Activated naive CD8-positive, alpha-beta T cell treated with anti-CD3 and anti-CD28 coated beads, Interleukin-2, amount 10 ng/mL, durations not matched to agents 7 days and 5 days (primary cell): ENCODE measurements around the gene TAF3. TPM values are rescaled to one million over a fixed set of nuclear protein-coding genes. Genes with fewer than 3 reads are reported as not detected.

Experiments
- ATAC-seq: fragments of 150-1000 bp; cut with Tn5 transposase; one replicate; pipeline ENCODE4 v1.10.0; 2021; ENCODE audit warnings: low read depth, moderate library complexity
- POLR2A ChIA-PET: fragments of 350-600 bp; sonication (Branson Sonifier 250); formaldehyde crosslinking; loops from one replicate; lab custom pipeline; 2021; ENCODE audit warnings: antibody characterized with exemption; lab: Charles Lee
- DNase-seq: peaks from one replicate; pipeline ENCODE4 v3.0.0; 2021
- H3K27ac Mint-ChIP-seq: one replicate; pipeline ENCODE4 v1.8.0; 2022; ENCODE audit warnings: mild to moderate bottlenecking, mixed read lengths
- H3K27me3 Mint-ChIP-seq: one replicate; pipeline ENCODE4 v1.8.0; 2022; ENCODE audit warnings: mild to moderate bottlenecking, moderate library complexity, mixed read lengths
- H3K36me3 Mint-ChIP-seq: one replicate; pipeline ENCODE4 v1.8.0; 2021; ENCODE audit warnings: mild to moderate bottlenecking, mixed read lengths
- H3K4me1 Mint-ChIP-seq: one replicate; pipeline ENCODE4 v1.8.0; 2021; ENCODE audit warnings: mixed read lengths
- H3K4me3 Mint-ChIP-seq: one replicate; pipeline ENCODE4 v1.8.0; 2022; ENCODE audit warnings: mild to moderate bottlenecking, moderate library complexity, mixed read lengths
- H3K9me3 Mint-ChIP-seq: one replicate; pipeline ENCODE4 v1.8.0; 2021; ENCODE audit warnings: mixed read lengths
- total RNA-seq, 2 experiments: library from RNA; stranded (reverse); gene quantifications; one replicate each; pipeline ENCODE4 v1.2.3, GENCODE V29; 2021

The TAF3 gene
- total RNA-seq, 2 experiments from 2014 or later: 16.2 to 16.8 TPM

- H3K36me3 Mint-ChIP-seq: peaks cover 2% of the 10 kb centered on the region
- H3K27ac Mint-ChIP-seq: no peak overlapping the region
- POLR2A ChIA-PET: no interaction called here
- H3K9me3 Mint-ChIP-seq: peaks cover 2% of the 10 kb centered on the region
- H3K27me3 Mint-ChIP-seq: peaks cover 2% of the 10 kb centered on the region
- DNase-seq: no peak
- no peak for ATAC-seq
- H3K4me3 Mint-ChIP-seq: no peak overlapping the region
- peaks cover 3% of the 10 kb centered on the region for H3K4me1 Mint-ChIP-seq
Observed at GRCh38 chr10:7955446-7955845, 137.1 kb downstream of the TAF3 start.

DNA sequence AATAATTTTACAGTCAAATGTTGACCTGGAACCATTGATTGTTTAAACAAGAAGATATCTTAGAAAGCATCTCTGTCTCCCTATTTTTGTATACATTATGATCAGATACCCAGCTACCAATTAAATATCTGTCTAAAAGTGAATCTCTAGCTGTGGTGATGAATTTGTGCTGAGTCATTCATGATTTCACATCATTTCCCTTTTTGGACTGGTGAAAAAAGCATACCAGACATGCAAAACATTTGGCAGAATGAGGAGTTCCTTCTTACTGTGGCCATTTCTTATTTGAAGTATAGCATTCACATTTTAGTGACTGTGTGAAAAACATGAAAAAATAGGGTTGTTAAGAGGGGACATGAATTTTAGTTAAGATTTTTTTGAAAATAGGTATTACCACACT lies 138.2 kb downstream of the TAF3 start:
- POLR2A ChIA-PET: no interaction called here
- Mint-ChIP-seq H3K4me1 (peaks cover 3% of the 10 kb centered on the region), H3K36me3 (no peaks in the 10 kb centered on the region), H3K27me3 (peaks cover 2% of the 10 kb centered on the region), H3K4me3 (no peak overlapping the region), H3K27ac (no peak overlapping the region), H3K9me3 (no peaks in the 10 kb centered on the region)
- ATAC-seq (no peak), DNase-seq (no peak)

DNA sequence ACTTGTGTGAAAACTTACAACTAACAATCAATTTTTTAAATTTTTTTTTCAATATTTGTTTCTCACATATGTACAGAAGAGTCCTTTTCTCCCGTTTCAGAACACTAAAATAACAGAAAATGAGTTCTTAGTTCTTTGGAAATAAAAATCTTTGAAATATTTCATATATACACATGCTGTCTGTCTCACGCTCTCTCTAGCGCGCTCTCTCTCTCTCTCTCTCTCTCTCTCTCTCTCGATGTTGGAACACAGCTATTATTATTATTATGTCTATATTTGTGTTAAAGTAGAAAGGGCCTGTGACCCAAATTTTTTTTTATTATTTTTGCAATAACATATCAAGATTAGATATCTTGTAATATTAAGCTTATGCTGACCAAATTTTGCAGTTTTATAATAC lies 139.3 kb downstream of the TAF3 start:
- H3K27ac Mint-ChIP-seq: no peak overlapping the region
- peaks cover 2% of the 10 kb centered on the region for H3K27me3 Mint-ChIP-seq
- H3K9me3 Mint-ChIP-seq: no peaks in the 10 kb centered on the region
- no peak for DNase-seq
- no peak overlapping the region for H3K4me3 Mint-ChIP-seq
- ATAC-seq: no peak
- peaks cover 3% of the 10 kb centered on the region for H3K4me1 Mint-ChIP-seq
- no peaks in the 10 kb centered on the region for H3K36me3 Mint-ChIP-seq
- POLR2A ChIA-PET: no interaction called here

- Mint-ChIP-seq H3K27ac (no peak overlapping the region), H3K4me1 (peaks cover 3% of the 10 kb centered on the region), H3K36me3 (peaks cover 2% of the 10 kb centered on the region), H3K4me3 (no peak overlapping the region), H3K9me3 (no peaks in the 10 kb centered on the region), H3K27me3 (peaks cover 2% of the 10 kb centered on the region)
- ATAC-seq (no peak), DNase-seq (no peak)
- POLR2A ChIA-PET: no interaction called here
Observed at GRCh38 chr10:7958442-7958841, 140.1 kb downstream of the TAF3 start.

GRCh38 chr10:7960108-7960507 lies 141.8 kb downstream of the TAF3 start:
- DNase-seq (no peak), ATAC-seq (no peak)
- no peaks in the 10 kb centered on the region for H3K27me3 Mint-ChIP-seq
- H3K4me1 Mint-ChIP-seq: peaks cover 4% of the 10 kb centered on the region
- no peak overlapping the region for H3K4me3 Mint-ChIP-seq
- peaks cover 17% of the 10 kb centered on the region for H3K36me3 Mint-ChIP-seq
- no peaks in the 10 kb centered on the region for H3K9me3 Mint-ChIP-seq
- POLR2A ChIA-PET: no interaction called here
- no peak overlapping the region for H3K27ac Mint-ChIP-seq

GRCh38 chr10:7962592-7962991 lies 144.3 kb downstream of the TAF3 start:
- H3K36me3 Mint-ChIP-seq: peaks cover 23% of the 10 kb centered on the region
- no peak overlapping the region for H3K27ac Mint-ChIP-seq
- no peak for ATAC-seq
- POLR2A ChIA-PET: no interaction called here
- H3K4me1 Mint-ChIP-seq: peaks cover 1% of the 10 kb centered on the region
- no peak for DNase-seq
- H3K4me3 Mint-ChIP-seq: no peak overlapping the region
- no peaks in the 10 kb centered on the region for H3K9me3 Mint-ChIP-seq
- H3K27me3 Mint-ChIP-seq: no peaks in the 10 kb centered on the region

- H3K27ac Mint-ChIP-seq: no peak overlapping the region
- POLR2A ChIA-PET: no interaction called here
- peaks cover 1% of the 10 kb centered on the region for H3K4me1 Mint-ChIP-seq
- DNase-seq (no peak), ATAC-seq (no peak)
- H3K4me3 Mint-ChIP-seq: no peak overlapping the region
- H3K27me3 Mint-ChIP-seq: no peaks in the 10 kb centered on the region
- H3K9me3 Mint-ChIP-seq: no peaks in the 10 kb centered on the region
- H3K36me3 Mint-ChIP-seq: peaks cover 31% of the 10 kb centered on the region
Observed at GRCh38 chr10:7965457-7965856, 147.2 kb downstream of the TAF3 start.

DNA sequence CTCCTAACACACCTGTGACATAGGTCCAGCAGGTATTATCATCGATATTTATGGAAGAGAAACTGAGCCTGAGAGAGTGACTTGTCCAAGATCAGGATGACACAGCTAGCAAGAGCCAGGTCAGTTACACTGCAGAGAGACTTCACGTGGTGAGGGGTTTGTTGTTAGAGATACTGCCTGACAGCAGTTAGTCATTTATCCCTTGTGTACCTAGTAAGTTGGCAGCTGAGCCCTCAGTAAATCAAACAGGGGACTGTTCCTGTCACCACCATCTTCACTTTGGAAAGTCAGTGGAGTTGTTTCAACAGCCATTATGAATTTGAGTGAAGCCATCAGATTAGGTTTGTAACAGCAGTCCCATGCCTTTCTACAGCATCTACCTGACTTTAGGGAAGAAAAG lies 148.7 kb downstream of the TAF3 start:
- H3K27ac Mint-ChIP-seq: no peak overlapping the region
- ATAC-seq: no peak
- POLR2A ChIA-PET: no interaction called here

DNA sequence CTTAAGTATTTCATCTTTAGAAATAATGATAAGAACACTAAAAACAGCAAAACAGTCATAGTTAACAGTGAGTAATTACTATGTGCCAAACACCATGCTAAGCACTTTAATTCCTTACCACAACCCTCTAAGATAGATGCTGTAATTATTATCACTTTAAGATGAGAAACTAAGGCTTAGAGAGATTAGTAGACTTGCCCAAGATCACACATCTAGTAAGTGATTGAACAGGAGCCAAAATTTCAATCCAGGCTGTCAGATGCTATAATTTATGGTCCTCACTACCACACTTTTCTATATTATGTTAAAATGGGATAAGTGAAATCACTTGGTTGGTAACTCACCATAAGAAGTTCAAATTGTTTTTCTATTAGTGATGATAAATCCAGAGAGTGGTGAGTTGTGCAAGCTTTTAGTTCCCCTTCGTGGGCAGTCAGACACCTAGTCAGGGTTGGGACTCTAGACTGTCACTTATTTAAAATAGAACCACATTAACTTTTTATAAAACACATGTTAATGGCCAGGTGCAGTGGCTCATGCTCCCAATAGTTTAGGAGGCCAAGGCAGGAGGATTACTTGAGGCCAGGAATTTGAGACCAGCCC lies 150.3 kb downstream of the TAF3 start:
- peaks cover 1% of the 10 kb centered on the region for H3K4me1 Mint-ChIP-seq
- no peak overlapping the region for H3K4me3 Mint-ChIP-seq
- ATAC-seq (no peak), DNase-seq (no peak)
- H3K36me3 Mint-ChIP-seq: peaks cover 30% of the 10 kb centered on the region
- H3K9me3 Mint-ChIP-seq: no peaks in the 10 kb centered on the region
- POLR2A ChIA-PET: no interaction called here
- H3K27me3 Mint-ChIP-seq: no peaks in the 10 kb centered on the region
- no peak overlapping the region for H3K27ac Mint-ChIP-seq

More for the DNA sequence above, 148.7 kb downstream of the TAF3 start:
- no peaks in the 10 kb centered on the region for H3K27me3 Mint-ChIP-seq
- no peak for DNase-seq
- H3K36me3 Mint-ChIP-seq: peaks cover 31% of the 10 kb centered on the region
- no peaks in the 10 kb centered on the region for H3K9me3 Mint-ChIP-seq
- peaks cover 1% of the 10 kb centered on the region for H3K4me1 Mint-ChIP-seq
- no peak overlapping the region for H3K4me3 Mint-ChIP-seq

- H3K36me3 Mint-ChIP-seq: peaks cover 21% of the 10 kb centered on the region
- H3K9me3 Mint-ChIP-seq: no peaks in the 10 kb centered on the region
- peaks cover 1% of the 10 kb centered on the region for H3K4me1 Mint-ChIP-seq
- no peak for DNase-seq
- POLR2A ChIA-PET: no interaction called here
- no peak for ATAC-seq
- no peaks in the 10 kb centered on the region for H3K27me3 Mint-ChIP-seq
- H3K27ac Mint-ChIP-seq: no peak overlapping the region
- H3K4me3 Mint-ChIP-seq: no peak overlapping the region
Observed at GRCh38 chr10:7969623-7970022, 151.3 kb downstream of the TAF3 start.

DNA sequence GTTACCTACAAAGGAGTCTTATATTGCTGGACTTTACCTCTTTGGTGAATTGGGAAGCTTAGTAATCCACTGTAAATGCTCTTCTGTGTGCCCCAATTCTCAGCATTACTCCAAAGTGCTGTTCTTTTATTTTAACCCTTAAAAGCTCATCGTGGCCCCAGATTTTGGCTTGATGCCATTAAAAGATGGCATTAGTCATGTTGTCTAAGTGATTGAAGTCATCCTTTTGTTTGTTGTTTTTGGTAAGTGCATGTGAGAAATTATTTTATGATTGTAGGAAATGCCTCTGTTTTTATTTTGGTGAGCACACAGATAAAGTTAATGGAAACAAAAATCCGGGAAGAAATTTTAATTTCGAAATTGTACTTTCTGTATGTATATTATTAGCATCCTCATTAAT lies 153.6 kb downstream of the TAF3 start:
- no peaks in the 10 kb centered on the region for H3K4me1 Mint-ChIP-seq
- no peak overlapping the region for H3K4me3 Mint-ChIP-seq
- H3K36me3 Mint-ChIP-seq: peaks cover 13% of the 10 kb centered on the region
- no peak for DNase-seq
- POLR2A ChIA-PET: no interaction called here
- no peaks in the 10 kb centered on the region for H3K27me3 Mint-ChIP-seq
- no peak for ATAC-seq
- no peak overlapping the region for H3K27ac Mint-ChIP-seq
- no peaks in the 10 kb centered on the region for H3K9me3 Mint-ChIP-seq

DNA sequence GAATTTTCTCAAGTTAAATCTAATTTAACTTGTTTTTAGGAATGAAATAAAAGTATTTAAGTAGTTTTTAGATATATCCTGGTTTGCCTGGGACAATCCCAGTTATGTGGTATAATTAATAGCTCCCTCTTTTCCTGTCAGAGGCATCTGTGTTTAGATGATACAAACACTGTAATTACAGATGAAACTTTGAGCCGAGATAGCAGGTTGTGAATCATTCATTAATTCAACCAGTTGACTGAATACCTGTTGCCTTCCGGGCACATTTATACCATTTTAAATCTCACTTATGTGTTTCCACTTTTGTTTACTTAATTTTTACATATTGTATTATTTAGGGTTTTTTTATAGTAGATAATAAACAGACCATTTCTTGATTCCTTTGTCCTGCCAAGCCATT lies 154.1 kb downstream of the TAF3 start:
- POLR2A ChIA-PET: no interaction called here
- H3K4me1 Mint-ChIP-seq: no peaks in the 10 kb centered on the region
- DNase-seq (no peak), ATAC-seq (no peak)
- no peaks in the 10 kb centered on the region for H3K27me3 Mint-ChIP-seq
- no peaks in the 10 kb centered on the region for H3K9me3 Mint-ChIP-seq
- no peak overlapping the region for H3K4me3 Mint-ChIP-seq
- no peak overlapping the region for H3K27ac Mint-ChIP-seq
- peaks cover 13% of the 10 kb centered on the region for H3K36me3 Mint-ChIP-seq

DNA sequence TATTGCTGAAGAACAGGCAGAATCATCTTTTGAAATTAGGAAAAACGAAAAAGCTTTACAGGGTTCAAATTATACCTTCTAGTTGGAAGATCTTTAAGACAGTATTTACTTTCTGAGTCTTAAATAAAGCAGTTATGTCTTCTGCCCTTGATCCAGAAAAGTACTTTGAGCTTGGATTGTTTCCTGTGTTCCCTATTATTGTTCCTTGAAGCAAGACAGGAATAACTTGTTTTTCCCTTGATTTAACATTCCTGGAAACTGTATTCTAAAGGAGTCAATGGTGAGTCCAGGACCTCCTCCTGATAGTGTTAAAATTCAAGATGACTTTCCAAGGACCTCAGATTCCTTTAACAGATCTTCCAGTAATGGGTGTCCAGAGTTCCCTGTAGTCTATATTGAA lies 161.9 kb downstream of the TAF3 start:
- DNase-seq: no peak
- Mint-ChIP-seq H3K4me3 (no peak overlapping the region), H3K36me3 (peaks cover 18% of the 10 kb centered on the region), H3K4me1 (no peaks in the 10 kb centered on the region), H3K9me3 (no peaks in the 10 kb centered on the region), H3K27ac (no peak overlapping the region), H3K27me3 (no peaks in the 10 kb centered on the region)
- ATAC-seq: no peak
- POLR2A ChIA-PET: interaction anchor here (0.6 kb wide), 1 partner anchor 8 kb away, joined by 3 read pairs; no protein-coding TSS in a partner anchor

- no peaks in the 10 kb centered on the region for H3K27me3 Mint-ChIP-seq
- H3K4me1 Mint-ChIP-seq: no peaks in the 10 kb centered on the region
- H3K27ac Mint-ChIP-seq: no peak overlapping the region
- DNase-seq (no peak), ATAC-seq (no peak)
- H3K9me3 Mint-ChIP-seq: no peaks in the 10 kb centered on the region
- peaks cover 20% of the 10 kb centered on the region for H3K36me3 Mint-ChIP-seq
- H3K4me3 Mint-ChIP-seq: no peak overlapping the region
- POLR2A ChIA-PET: no interaction called here
Observed at GRCh38 chr10:7982727-7983126, 164.4 kb downstream of the TAF3 start.

DNA sequence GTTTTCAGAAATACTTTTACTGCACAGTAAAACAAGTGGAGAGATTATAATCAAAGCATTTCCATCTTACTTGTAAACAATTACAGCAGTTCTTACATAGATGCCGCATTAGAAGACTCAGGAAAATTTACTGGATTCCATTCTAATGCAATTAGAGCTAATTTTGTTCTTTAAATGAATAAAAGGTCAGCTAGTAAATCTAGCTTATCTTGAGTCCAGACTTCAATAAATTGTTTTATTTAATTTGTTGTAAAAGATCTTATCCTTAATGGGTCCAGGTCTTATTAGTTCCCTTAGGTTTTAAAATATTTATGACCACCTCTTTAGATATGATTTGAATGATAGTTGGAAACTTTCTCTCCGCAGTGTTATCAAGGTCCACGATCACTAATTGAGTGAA lies 166.0 kb downstream of the TAF3 start:
- DNase-seq: no peak

More for the DNA sequence above, 166.0 kb downstream of the TAF3 start:
- no peaks in the 10 kb centered on the region for H3K9me3 Mint-ChIP-seq
- POLR2A ChIA-PET: no interaction called here
- ATAC-seq: no peak
- H3K4me1 Mint-ChIP-seq: peaks cover 3% of the 10 kb centered on the region
- H3K27me3 Mint-ChIP-seq: no peaks in the 10 kb centered on the region
- H3K4me3 Mint-ChIP-seq: no peak overlapping the region
- H3K27ac Mint-ChIP-seq: no peak overlapping the region
- H3K36me3 Mint-ChIP-seq: peaks cover 16% of the 10 kb centered on the region
